ENCODE data around the gene MCAM.

MCAM gene

DNA sequence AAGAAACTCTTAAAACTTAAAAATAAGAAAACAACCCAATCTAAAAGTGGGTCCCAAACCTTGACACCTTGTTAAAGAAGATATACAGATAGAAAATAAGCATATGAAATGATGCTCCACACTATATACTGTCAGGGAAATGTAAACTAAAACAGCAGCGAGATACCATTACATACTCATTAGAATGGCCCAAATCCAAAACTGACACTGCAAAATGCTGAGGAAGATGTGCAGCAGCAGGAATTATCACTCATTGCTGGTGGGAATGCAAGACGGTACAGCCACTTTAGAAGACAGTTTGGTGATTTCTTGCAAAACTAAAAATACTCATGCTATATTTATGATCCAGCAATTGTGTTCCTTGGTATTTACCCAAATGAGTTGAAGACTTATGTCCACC is 12.4 kb upstream of the MCAM start:
- DNase-seq (ENCODE audit: low spot score) = no peak

DNA sequence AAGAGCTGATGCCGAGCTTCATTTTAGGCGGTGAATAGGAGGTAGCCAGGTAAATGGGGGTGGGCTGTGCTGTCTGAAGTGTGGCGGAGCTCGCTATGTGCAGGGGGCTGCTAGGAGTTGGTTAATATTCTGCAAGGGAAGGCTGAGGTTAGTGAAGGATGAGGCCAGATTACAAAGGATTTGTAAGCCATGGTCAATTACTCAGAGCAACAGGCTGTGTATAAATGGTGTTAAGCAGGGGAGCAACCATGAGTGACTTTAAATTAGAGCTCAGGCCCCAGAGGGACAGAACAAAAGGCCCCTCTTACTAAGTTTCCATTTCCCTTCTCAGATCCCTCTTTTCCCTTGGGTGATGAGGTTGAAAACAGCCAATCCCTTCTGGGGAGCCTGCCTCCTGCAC is 7.3 kb upstream of the MCAM start:
- DNase-seq (ENCODE audit: low spot score) = no peak

DNA sequence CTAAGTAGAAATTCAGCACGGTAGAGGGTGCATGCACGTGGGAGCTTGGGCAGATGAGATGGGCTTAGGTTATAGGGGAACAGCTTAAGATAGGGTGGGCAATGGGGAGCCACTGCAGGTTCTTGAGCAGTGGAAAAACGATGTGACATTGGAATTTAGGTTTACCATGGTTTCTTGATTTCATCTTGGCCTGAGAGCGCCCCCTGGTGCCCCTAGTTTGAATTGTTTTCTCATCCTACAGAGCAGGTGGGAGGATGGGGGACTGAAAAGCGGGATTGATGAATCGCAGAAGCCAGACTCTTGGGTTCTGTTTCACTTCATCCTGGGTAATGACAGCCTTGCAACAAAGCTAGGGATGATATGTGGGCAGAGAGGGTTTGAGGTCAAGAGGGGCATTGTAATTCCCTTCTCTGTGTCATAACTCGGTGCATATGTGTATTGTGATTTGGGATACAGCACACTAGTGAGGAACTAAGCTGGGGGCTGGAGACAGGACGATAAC is 6.7 kb upstream of the MCAM start:
- peak; percentile 47 for DNase-seq (ENCODE audit: low spot score)

DNA sequence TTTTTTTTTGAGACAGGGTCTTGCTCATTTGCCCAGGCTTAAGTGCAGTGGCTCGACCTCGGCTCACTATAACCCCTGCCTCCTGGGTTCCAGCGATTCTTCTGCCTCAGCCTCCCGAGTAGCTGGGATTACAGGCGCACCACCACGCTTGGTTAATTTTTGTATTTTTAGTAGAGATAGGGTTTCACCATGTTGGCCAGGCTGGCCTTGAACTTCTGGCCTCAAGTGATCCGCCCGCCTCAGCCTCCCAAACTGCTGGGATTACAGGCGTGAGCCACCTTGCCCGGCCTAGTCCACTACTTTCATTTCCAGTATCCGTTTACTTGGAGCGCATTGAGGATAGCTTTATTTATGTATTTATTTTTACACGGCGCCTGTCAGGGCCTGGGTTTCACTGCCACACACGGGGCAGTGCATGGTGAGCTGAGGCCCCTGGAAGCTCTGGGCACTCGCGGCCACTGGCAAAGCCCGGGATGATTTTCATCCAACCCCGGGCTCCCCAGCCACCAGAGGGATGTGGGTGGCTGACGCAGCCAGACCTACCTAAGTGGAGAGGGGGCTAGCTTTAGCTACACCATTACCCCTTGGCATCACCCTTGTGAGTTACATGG is 6.1 kb upstream of the MCAM start:
- no peak for DNase-seq (ENCODE audit: low spot score)

DNA sequence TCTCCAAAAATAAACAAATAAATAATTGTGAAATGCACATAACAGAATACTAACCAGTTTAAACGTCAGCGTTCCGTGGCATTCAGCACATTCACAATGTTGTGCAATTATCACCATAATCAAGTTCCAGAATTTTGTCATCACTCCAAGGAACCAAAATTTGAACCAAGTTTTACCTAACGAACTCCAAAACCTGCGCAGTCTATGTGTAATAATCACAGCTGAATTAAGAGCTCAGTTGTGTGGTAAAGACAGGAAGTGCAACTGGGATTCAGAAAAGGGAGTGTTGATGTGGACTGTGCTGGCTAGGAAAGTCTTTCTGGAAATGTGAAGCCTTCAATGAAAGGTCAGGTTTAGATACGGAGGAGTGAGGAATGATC is 5.4 kb upstream of the MCAM start:
- no peak for DNase-seq (ENCODE audit: low spot score)

DNA sequence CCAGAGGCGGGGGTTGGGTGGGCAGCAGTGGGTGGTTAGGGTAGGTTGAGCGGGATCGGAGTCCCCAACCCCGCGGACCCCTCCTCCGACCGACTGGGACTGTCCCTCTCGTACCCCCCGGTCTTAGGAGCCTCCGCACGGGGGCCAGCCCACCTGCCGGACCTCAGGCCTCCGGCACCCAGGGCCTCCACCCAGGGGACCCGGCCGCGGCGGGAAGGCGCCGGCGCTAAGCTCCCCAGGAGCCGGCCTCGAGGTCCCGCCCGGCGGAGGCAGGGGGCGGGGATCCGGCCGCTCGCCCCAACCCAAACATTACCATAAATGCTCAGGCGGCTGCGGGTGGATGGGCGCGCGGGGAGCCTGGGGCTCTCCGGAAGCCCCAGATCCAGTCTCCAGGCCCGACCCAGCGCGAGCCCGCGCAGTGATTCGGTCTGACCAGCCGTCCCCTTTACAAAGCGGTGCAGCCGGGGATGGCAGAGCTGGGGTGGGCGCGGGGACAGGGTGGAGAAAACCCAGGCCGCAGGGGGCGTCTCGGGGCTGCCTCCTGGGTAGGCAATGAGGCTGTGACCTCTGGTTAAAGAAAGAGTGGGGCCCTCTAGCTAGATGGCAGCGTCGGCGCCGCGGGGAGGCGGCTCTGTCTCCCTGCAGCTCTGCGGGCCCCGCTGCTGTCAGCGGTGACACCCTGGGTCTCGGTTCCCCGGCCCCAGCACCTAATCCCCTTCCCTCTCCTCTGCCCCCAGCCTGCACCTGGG is 4.0 kb upstream of the MCAM start:
- DNase-seq (ENCODE audit: low spot score) = peak; percentile 62

DNA sequence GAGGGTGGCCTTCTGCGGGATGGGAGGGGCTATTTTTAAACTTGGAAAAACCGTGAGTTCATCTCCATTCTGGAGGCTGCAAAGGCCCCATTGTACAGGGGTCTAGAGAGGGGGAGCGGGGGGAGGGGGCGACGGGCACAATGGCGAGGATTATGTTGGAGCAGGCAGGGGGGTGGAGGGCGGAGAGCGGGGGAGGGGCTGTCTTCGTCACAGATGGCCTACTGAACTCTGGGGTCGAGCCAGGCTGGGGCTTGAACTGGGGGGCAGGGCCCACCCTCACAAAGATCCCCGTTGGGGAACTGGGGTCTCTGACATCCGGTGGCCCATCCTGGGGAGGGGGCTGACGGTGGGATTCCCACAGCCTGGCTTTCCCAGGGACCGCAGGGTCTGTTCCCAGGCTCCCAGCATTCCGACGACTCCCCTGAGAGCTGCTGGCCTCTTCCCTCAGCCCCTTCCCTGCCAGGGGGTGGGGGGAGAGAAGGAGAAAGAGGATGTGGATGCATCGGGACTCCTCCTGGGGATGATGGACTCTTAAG is 3.4 kb upstream of the MCAM start:
- no peak for DNase-seq (ENCODE audit: low spot score)

DNA sequence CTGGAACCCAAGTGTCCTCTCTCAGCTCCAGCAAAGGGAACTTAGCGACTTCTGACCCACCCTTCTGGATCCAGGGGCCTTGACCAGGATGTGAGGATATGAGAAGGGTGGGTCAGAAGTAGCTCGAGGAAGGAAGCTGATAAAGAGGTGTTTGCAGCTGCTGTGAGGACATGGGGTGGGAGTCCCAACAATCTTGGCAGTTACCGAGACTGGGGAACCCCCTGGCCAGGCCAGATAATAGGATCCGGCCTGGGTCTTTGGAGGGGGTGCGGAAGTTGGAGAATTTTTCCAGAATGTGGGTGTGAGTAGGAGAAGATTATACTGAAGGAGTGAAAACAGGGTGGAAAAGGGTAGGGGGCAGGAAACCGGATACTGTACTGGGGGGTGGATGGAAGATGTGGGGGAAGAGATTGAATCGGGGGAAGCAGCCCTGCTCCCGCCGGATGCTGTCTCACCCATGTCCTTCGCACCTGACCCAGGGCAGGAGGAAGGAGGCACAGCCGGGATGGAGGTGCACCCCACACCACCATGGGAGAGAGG is 2.8 kb upstream of the MCAM start:
- no peak for DNase-seq (ENCODE audit: low spot score)

DNA sequence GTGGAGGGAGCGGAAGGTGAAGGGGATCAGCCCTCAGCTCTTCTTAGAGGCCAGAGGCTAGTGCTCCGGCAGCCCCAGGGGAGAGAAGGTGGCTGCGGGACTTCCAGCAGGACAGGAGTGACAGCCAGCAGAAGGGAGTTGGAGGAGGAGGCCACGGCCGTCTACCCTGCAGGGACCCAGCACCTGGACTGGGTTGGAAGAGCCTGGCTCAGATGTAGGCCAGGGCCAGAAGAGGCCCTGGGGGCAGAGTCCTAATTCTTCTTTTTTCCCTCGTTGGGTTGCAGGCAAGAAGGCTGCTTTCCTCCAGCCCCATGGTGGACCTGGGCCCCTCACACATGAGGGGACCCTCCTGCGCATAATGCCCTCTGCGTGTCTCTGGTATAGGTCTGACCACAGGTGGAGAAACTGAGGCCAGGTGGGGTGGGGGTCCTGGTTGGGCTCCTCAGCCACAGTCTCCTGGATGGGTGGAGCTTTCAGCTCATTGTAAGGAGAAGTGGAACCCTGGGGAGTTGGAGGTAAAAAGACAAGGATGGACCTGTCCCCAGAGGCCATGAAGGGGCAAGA is 2.3 kb upstream of the MCAM start:
- no peak for DNase-seq (ENCODE audit: low spot score)

DNA sequence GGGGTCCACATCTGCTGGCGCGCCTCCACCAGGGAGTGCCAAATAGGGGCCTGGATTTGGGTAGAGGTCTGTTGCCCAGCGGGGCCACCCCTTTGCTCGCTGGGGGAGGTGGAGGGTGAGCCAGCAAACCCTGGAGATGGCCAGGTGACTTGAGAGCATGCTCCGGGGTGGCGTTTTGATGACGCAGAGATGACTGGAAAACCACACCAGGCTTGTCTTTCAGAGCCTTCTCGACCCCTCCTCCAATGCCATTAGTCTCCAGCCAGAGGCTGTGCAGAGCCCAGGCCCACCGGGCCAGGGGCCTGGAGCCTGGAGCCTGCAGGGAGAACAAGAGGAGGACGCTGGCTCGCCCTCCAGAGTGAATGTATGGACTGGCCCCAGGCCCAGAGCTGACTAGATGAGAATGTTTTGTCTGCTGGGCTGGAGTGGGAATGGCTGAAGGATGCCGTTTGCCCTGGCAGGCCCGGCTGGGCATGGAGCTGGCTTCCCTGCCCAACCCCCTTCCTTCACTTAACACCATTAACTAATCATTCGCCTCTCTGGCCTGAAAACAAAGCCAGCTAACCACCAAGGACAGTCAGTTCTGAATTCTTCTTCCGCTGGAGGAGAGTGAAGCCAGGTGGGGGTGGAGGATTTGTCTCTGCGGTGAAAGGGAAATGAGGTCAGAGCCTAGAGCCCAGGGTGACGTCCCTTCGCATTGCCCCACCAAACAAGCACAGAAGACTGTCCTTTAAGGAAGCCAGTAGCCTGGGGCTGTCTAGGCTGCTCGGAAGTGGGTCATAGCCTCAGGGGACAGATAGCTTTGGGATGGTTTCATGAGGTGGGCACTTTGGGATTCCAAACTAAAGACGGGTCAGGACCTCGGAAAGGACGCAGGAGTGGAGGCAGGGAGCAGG is 1.6 kb upstream of the MCAM start:
- DNase-seq (ENCODE audit: low spot score) = no peak

DNA sequence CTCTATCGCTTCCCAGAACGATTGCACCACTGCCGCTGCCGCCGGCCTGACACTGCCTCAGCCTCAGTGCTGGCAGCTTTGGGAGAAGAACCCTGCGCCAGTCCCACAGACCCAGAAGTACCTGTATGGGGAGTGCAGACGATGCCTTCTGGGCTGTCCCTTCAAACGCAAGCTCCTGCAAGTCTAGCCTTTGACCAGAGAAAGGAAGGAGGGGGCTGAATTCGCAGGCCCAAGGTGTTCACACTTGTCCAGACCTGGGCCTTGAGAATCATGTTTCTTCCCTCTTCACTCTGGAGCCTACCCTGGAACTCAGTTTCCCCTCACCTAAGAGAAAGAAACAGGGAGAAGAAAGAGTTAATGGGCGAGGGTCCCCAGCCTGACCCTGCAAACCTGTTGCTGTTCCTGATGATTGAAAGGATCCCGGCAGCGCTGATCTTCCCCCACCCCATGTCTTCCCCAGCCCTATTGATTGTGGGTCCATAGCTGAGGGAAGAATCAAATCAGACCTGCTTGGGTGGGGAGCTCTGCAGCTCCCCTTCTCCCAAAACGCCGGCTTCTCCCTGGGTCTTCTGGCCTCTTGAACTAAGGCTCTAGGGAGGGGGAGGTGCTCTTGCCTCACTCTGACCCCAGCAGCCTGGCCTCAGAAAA is 786 bp upstream of the MCAM start:
- DNase-seq (ENCODE audit: low spot score) = no peak

DNA sequence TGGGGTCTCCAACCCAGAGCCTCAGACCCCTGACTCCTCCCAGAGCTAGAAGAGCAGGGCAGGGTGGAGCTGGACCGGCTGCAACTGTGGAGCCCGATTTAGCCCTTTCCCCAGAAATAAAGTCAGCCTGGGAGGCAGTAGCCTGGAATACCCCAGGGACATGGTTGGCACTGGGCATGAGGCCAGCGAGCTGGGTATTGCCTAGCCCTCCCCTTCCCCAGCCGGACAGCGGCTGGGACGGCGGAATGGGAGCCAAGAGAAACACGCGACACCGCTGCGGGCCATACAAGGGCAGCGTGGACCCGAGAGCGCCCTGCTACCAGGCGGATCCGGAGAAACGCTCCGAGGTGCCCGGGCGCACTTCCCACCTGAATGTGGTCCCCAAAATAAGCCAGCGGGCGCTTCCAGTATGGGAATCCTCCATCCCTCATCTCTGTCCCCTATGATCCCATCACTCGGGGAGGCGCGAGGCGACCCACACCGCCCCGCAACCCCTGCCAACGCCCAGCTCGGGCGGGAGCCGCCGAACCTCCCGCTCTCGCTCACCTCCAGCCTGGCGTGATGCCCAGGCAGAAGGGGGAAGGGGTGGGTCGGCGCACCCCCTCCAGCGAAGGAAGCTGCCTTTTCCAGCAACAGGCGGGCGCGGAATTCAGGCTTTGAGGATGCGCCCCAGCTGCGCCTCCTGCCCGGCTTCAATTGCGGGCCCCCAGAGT is 758 bp downstream of the MCAM start:
- peak; percentile 43 for DNase-seq (ENCODE audit: low spot score)

DNA sequence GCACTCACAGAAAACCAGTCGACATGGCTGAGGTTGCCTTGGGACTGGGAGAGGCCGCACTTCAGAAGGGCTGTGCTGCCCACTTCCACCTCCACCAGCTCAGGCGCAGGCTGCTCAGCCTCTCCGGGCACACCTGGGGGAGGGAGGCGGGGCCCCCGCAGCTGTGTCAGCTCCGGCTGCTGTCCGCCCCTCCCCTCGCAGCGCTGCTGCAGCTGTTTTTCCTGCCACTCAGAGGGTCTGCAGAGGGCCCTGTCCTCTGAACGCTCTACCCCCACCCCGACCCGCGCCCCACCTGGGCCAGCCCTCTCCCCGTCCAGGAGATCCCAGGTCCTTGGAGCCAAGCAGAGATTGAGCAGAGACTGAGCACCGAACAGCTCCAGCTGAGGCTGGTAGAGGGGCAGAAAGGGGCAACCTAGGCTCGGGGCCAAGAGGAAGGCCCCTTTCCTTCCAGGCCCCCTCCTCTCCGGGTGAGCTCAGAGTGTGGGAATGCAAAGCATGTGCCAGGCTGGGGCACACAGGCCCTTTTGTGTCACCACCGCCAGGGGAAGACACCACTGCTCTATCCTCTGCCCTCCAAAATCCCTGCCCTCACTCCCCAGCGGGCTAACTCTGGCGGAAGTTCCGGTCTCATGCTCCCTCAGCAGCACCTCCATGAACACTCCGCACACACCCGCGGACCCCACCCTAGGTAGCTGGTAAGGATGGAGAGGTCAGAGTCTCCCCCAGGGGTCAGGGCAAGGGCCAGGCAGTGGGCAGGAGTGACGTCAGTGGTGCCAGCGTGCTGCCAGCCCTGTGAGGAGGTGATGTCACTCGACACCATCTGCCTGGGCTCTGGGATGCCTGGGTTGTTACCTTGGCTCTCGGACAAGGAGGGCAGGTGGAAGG is 1.6 kb downstream of the MCAM start:
- DNase-seq (ENCODE audit: low spot score) = peak; percentile 87

DNA sequence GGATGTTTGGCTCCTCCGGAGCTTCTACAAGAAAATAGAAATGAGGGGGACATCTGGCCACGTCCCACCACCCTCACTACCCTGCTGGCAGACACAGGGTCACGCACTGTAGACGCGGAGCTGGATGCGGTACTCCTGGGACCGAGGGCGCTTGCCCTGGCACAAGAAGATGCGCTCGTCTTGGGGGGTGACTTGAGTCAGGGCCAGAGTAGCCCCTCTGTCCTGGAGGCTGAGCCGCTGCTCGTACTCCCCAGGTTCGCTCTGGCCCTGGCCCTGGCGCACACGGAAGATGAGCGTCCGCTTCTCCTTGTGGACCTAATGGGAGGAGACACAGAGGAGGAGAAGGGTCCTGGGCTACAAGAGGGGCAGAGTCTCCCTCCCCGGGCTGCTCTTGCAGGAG is 2.2 kb downstream of the MCAM start:
- DNase-seq (ENCODE audit: low spot score) = no peak

DNA sequence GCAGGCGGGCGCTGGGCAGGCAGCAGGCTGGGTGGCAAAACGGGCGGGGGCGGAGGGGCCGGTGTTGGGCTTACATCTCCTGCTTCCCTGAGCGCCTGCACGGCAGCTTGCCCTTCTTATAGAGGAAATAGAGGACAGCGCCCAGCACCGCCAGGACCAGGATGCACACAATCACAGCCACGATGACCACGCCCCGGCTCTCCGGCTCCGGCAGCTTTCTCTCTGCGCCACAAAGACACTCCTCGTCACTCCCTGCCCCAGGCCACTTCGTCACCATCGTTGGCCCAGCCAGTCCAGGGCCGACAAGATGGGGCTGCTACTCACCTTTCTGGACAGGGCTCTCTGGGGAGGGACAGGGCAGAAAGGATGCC is 6.3 kb downstream of the MCAM start:
- no peak for DNase-seq (ENCODE audit: low spot score)

DNA sequence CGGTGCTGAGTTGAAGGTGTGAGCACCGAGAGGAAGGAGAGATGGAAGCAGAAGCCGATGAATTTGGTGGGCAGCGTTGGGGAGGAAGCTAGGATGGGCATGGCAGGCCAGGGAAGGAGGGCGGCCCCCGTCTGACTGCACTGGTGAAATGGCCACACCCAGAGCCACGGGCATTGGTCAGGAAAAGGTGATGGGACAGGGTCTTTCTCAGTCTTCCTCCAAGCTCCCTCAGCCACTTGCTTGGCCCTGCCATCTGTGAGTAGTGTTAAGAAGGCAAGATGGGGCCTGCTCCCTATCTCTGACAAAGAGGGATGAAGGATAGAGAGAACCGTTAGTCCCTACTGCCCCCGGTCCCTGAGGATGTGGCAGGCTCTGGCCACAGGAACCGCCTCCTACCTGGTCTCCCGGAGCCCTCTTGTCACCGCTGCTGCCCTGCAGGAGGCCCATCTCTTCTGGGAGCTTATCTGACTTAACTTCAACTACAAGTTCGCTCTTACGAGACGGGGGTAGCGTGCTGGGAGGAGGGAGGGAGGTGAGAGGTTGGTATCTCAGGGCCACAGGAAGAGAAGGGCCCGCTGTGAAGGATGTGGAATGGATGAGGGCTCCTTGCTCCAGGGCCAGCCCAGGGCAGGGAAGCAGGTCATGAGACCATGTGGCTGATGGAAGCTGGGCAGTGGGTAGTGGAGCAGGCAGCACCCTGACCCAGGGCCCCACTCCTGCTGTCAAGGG is 6.8 kb downstream of the MCAM start:
- DNase-seq (ENCODE audit: low spot score) = no peak

DNA sequence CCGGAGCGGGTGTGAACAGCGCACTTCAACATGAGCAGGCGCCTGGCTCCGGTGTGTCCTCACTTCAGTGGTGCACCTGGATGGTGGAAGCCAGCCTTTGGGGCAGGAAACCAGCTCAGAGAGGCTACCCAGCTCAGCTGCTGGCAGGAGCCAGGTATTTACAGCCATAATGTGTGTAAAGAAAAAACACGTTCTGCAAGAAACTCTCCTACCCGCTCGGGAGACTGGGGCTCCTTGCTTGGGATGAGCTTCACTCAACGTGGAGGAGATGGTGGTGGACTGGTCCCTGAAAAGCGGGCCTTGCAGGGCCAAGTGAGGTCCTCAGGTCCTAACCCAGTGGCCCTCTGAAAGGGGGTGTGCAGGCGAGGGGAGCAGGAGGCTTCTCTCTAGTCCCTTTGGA is 7.5 kb downstream of the MCAM start:
- DNase-seq (ENCODE audit: low spot score) = no peak

DNA sequence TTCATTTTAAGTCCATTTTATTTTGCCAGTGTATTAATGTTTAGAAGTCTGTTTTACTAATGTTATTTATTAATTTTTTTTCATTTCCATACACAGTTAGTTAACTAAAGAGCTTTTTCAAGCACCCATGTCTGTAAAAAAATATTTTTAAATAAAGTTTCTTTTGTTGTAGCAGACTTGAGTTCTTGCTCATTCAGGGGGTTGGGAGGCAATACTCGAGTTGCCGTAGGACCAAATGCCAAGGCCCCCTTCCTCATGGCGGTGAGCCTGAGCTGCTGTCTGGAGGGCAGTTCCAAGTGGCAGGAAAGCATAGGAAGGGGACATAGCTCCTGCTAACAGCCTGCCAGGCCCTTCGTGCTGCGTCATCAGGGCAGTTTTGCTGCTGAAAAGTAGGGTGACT is 9.0 kb downstream of the MCAM start:
- DNase-seq (ENCODE audit: low spot score) = no peak

DNA sequence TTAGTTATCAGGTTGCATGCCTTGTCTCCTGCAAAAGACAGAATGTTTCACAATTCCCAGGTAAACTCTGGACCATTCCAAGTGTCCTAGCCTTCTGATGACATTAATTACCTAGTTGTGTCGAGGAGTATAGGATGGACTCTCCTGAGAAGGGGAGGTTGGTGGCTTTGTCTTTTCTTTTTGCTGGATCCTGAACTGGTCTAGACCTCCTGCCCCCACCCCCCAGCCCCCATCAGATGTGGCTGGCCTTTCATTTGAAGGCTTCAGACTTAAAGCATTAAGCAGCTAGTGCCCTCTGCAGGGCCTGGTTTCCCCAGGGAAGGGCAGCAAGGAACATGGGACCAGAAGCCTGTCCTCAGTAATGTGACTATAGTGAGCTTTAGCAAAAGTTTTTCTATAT is 9.7 kb downstream of the MCAM start:
- DNase-seq (ENCODE audit: low spot score) = no peak

Measured in SW480 (cell line).